ENCODE data around the gene SCCPDH.

DNA sequence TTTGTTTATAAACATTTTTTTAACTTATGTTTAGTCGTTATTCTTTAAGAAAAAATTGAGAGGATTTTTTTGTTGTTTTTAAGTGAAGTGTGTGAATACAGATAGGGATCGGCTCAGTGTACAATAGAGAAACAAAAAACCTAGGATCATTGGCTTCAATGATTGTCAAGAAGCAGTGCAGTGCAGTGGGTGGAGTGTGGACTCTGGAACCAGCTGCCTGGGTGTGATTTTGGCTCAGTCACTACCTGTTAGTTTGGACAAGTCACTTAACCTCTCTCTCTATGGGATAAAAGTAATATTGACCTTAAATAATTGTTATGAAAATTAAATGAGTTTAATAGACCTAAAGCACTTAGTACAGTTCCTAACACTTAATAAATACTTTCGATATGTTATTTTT, 41.3 kb downstream of the SCCPDH start:
- TF ChIP-seq, protein P1, sequence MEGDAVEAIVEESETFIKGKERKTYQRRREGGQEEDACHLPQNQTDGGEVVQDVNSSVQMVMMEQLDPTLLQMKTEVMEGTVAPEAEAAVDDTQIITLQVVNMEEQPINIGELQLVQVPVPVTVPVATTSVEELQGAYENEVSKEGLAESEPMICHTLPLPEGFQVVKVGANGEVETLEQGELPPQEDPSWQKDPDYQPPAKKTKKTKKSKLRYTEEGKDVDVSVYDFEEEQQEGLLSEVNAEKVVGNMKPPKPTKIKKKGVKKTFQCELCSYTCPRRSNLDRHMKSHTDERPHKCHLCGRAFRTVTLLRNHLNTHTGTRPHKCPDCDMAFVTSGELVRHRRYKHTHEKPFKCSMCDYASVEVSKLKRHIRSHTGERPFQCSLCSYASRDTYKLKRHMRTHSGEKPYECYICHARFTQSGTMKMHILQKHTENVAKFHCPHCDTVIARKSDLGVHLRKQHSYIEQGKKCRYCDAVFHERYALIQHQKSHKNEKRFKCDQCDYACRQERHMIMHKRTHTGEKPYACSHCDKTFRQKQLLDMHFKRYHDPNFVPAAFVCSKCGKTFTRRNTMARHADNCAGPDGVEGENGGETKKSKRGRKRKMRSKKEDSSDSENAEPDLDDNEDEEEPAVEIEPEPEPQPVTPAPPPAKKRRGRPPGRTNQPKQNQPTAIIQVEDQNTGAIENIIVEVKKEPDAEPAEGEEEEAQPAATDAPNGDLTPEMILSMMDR (IDR thresholded peaks at IDR 0.05): no peak
- TF ChIP-seq POLR2AphosphoS5 (IDR thresholded peaks at IDR 0.05) (no peak), POLR2A (IDR thresholded peaks at IDR 0.05) (no peak)
